Spleen (tissue), 11 donors: ENCODE measurements around the gene TLK2. TPM values are rescaled to one million over a fixed set of nuclear protein-coding genes. Genes with fewer than 3 reads are reported as not detected.
A peak's percentile ranks its signal among the peaks of the same experiment; 100 is the strongest.
"Not testable (repeated sequence)": the region's sequence is repeated elsewhere in the genome, so short reads cannot be mapped to it uniquely, and the experiment has no call there.

Experiments
- DNase-seq: peaks from one replicate; pipeline ENCODE4 v3.0.0-alpha.2; 2020
- H3K27ac ChIP-seq, 8 donors: fragments of 200-600 bp; sonication (generic) in 7 of 8; 1 replicate in 4 of 8; 2 replicates in 4 of 8; pipeline versions ENCODE4 v1.5.0 to v1.8.0; 2016 to 2021; ENCODE audit warnings: inconsistent platforms in 4 of 8, mild to moderate bottlenecking in 4 of 8, moderate library complexity in 1 of 8
- H3K27me3 ChIP-seq, 7 donors: fragments of 200-600 bp; sonication (generic) in 6 of 7; replicated peaks in 1 of 7; 1 replicate in 4 of 7; 2 replicates in 3 of 7; pipeline versions ENCODE4 v1.5.0 to v1.8.0; 2016 to 2021; ENCODE audit warnings: inconsistent platforms in 3 of 7, mild to moderate bottlenecking in 1 of 7
- H3K36me3 ChIP-seq, 6 donors: fragments of 200-600 bp; sonication (generic) in 5 of 6; 1 replicate in 4 of 6; 2 replicates in 2 of 6; pipeline versions ENCODE4 v1.5.0 to v1.8.0; 2016 to 2021; ENCODE audit warnings: inconsistent platforms in 2 of 6
- H3K4me1 ChIP-seq, 6 donors: fragments of 200-600 bp; sonication (generic) in 5 of 6; 1 replicate in 3 of 6; 2 replicates in 3 of 6; pipeline versions ENCODE4 v1.5.0 to v1.8.0; 2016 to 2021; ENCODE audit warnings: inconsistent platforms in 3 of 6
- H3K4me3 ChIP-seq, 8 donors: fragments of 200-600 bp; sonication (generic) in 7 of 8; 1 replicate in 4 of 8; 2 replicates in 4 of 8; pipeline versions ENCODE4 v1.5.0 to v1.8.0; 2016 to 2021; ENCODE audit warnings: inconsistent platforms in 4 of 8, mild to moderate bottlenecking in 4 of 8, moderate library complexity in 2 of 8
- H3K9me3 ChIP-seq, 8 donors: fragments of 200-600 bp; sonication (generic) in 7 of 8; 1 replicate in 4 of 8; 2 replicates in 4 of 8; pipeline versions ENCODE4 v1.5.0 to v1.8.0; 2016 to 2021; ENCODE audit warnings: inconsistent platforms in 4 of 8
- POLR2A ChIP-seq, 3 donors: fragments of 450-650 bp; IDR thresholded peaks; one replicate each; pipeline ENCODE4 v1.5.1; 2017; ENCODE audit warnings: antibody characterized with exemption in 3 of 3, mild to moderate bottlenecking in 1 of 3
- POLR2AphosphoS5 ChIP-seq, 3 donors: sonication (generic); formaldehyde crosslinking; IDR thresholded peaks; one replicate each; pipeline ENCODE4 v1.5.1; 2017; ENCODE audit warnings: antibody characterized with exemption in 3 of 3
- WGBS, 5 donors: extraction: QIAGEN DNeasy Blood & Tissue Kit in 3 of 5; methylation state at CpG; one replicate each; pipeline versions ENCODE4 v1.1.5 to v1.1.7; 2013 to 2018; 5-methylcytosine and 5-hydroxymethylcytosine counted together
- intact Hi-C: fragments of 100-400 bp; cut with DNase I; formaldehyde crosslinking; loops from one replicate; pipeline ENCODE4 v1.15.0; 2023; ENCODE audit warnings: low total_unique reads
- polyA plus RNA-seq, 3 donors: library from polyadenylated mRNA; stranded (reverse); fragments of 200-250 nt; gene quantifications; one replicate each; pipeline ENCODE4 v1.2.1, GENCODE V29; 2013
- total RNA-seq, 7 donors: library from RNA; depleted of rRNA in 3 of 7; stranded (reverse); fragments of >200 nt in 3 of 7; fragmentation: NEBNext Ultra II Directional in 4 of 7; extraction: Animal tissue kit (Norgen Biotek cat#: 25700) in 4 of 7; gene quantifications; one replicate each; pipeline versions ENCODE4 v1.1.0 to v1.2.1, GENCODE V29; 2016 to 2021
- TF ChIP-seq, protein P1 (sequence below), 11 experiments: fragments of 200-600 bp in 7 of 11; fragments of 450-650 bp in 4 of 11; sonication (generic) in 4 of 11; IDR thresholded peaks in 8 of 11; conservative IDR thresholded peaks in 3 of 11; 1 replicate in 7 of 11; 2 replicates in 4 of 11; pipeline versions ENCODE4 v1.4.0 to v1.8.0; 2016 to 2021; ENCODE audit warnings: antibody characterized with exemption in 11 of 11, inconsistent platforms in 4 of 11, mild to moderate bottlenecking in 1 of 11
- donor health status: healthy with polysubstance abuse.
- donor health status: DM: no; HTN: no; CAD: no; lungs with moderate emphysema.
- donor health status: DM: no; HTN: no; CAD: no.
- donor health status: Bipolar disorder and iron deficiency.
- donor health status: healthy.
- donor health status: DM: no; HTN: no; CAD: no.
- donor health status: DM: yes; HTN: yes; CAD: no.

The TLK2 gene
- total and polyA plus RNA-seq, 10 donors, result 11.3 to 76.3 (median 48.3) TPM

DNA sequence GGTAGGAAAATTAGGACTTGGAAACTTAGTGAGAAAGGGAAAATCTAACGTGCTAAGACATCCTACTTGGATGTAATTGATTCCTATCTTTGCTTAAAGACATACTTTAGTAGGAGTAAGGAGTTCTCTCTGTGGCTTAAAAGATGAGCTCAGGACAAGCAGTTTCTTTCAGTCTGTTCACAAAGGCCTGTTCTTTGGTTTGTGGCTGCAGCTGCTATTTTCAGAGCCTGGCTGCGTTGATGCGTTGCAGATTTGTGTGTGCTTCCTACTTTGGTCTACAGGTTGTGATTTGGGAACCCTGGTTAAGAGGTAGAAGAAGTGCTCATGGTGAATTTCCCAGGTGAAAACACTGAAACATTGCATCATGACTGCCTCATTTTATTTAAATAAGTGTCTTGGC, 24.5 kb upstream of the TLK2 start:
- 50 to 70% (median 67%) methylated on average over 3 of the region's 3 CpGs for WGBS, 5 donors
- not testable (repeated sequence) for DNase-seq, H3K27me3 ChIP-seq

DNA sequence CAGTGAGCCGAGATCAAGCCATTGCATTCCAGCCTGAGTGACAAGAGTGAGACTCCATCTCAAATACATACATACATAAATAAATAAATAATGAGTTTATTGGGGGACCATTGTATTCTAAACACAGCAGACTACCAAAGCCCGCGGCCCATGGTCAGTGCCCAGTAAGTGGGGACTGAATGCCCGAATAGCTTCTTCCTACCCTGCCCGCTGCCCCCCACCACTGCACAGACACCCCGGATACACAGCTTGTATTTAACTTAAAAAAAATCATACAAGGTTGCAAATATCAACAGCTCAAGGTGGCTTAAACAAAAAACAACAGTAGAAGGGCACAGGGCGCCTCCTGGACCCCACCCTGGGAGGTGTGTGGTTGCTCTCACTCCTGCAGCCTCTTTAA, 22.6 kb upstream of the TLK2 start:
- TF ChIP-seq, protein P1, sequence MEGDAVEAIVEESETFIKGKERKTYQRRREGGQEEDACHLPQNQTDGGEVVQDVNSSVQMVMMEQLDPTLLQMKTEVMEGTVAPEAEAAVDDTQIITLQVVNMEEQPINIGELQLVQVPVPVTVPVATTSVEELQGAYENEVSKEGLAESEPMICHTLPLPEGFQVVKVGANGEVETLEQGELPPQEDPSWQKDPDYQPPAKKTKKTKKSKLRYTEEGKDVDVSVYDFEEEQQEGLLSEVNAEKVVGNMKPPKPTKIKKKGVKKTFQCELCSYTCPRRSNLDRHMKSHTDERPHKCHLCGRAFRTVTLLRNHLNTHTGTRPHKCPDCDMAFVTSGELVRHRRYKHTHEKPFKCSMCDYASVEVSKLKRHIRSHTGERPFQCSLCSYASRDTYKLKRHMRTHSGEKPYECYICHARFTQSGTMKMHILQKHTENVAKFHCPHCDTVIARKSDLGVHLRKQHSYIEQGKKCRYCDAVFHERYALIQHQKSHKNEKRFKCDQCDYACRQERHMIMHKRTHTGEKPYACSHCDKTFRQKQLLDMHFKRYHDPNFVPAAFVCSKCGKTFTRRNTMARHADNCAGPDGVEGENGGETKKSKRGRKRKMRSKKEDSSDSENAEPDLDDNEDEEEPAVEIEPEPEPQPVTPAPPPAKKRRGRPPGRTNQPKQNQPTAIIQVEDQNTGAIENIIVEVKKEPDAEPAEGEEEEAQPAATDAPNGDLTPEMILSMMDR (IDR thresholded peaks at IDR 0.05 in 8 of 11, conservative IDR thresholded peaks at IDR 0.05 in 3 of 11), result no peak
- TF ChIP-seq POLR2AphosphoS5 (IDR thresholded peaks at IDR 0.05) (no peak), POLR2A (IDR thresholded peaks at IDR 0.05) (no peak)
- Histone ChIP-seq H3K4me1 (peaks cover 0 to 31% (median 12%) of the 10 kb centered on the region in 6 donors), H3K27me3 (no peaks in the 10 kb centered on the region), H3K36me3 (no peaks in the 10 kb centered on the region), H3K9me3 (no peaks in the 10 kb centered on the region), H3K4me3 (no peak overlapping the region), H3K27ac (no peak overlapping the region)
- WGBS, 5 donors, result 89 to 97% (median 91%) methylated on average over 7 of the region's 7 CpGs
- intact Hi-C loops, result no loop called here
- DNase-seq, result no peak

More for the DNA sequence above, 24.5 kb upstream of the TLK2 start:
- H3K4me3 ChIP-seq, result peak overlapping the region in 1 of 8 donors; percentile 17
- TF ChIP-seq POLR2AphosphoS5 (IDR thresholded peaks at IDR 0.05), result peak in 1 of 3 donors; percentile 17
- H3K9me3 ChIP-seq, H3K36me3 ChIP-seq, intact Hi-C loops: not testable (repeated sequence)
- H3K4me1 ChIP-seq, result peaks cover 0 to 31% (median 12%) of the 10 kb centered on the region in 6 donors
- peak overlapping the region in 5 of 8 donors; percentile 56 to 75 (median 61) for H3K27ac ChIP-seq

DNA sequence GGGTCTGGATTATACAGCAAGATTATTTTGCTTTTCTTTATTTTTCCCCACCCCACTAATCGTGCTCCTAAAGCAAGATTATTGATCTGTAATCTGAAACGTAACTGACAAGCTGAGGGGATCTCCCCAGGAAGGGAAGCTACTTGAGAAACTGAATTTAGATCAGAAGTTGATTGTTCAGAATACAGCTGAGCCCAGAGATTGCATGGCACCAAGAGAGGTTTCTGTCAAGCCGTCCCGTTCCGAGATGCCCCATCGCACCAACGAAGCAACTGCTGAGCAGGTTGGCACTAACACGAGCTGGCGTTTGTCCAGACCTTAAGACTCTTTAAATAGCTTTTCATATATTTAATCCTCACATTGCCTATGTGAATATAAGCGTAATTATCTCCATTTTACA, 20.1 kb upstream of the TLK2 start:
- H3K9me3 ChIP-seq, intact Hi-C loops, H3K27me3 ChIP-seq, H3K36me3 ChIP-seq: not testable (repeated sequence)
- peak overlapping the region in 5 of 8 donors; percentile 25 to 62 (median 43) for H3K27ac ChIP-seq
- peak; percentile 11 for DNase-seq
- WGBS, 5 donors, result 58 to 71% (median 62%) methylated on average over 10 of the region's 10 CpGs
- peaks cover 0 to 12% (median 3%) of the 10 kb centered on the region in 6 donors for H3K4me1 ChIP-seq
- H3K4me3 ChIP-seq, result peak overlapping the region in 2 of 8 donors; percentile 7 to 40

DNA sequence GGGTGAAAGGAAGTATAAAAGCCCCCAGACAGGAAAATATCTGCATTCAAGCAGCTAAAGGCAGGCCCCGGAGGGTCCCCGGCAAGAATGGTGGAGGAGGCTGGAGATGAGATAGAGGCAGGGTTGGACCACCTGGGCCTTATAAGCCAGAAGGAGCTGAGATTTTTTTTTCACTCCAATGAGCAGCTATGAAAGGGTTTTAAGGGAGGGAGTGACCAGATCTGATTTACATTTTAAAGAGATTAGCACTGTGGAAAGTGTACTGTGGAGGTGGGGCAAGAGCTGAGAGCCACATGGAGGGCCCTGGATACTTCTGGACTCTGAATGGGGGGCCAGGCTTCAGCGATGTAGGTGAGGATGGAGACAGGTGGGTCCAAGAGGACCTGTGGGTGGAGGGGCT, 14.2 kb upstream of the TLK2 start:
- H3K9me3 ChIP-seq, H3K36me3 ChIP-seq, H3K27ac ChIP-seq, H3K4me3 ChIP-seq, H3K27me3 ChIP-seq, H3K4me1 ChIP-seq, intact Hi-C loops: not testable (repeated sequence)
- peak; percentile 0 for DNase-seq
- WGBS, 5 donors, result 77 to 92% (median 81%) methylated on average over 3 of the region's 3 CpGs

DNA sequence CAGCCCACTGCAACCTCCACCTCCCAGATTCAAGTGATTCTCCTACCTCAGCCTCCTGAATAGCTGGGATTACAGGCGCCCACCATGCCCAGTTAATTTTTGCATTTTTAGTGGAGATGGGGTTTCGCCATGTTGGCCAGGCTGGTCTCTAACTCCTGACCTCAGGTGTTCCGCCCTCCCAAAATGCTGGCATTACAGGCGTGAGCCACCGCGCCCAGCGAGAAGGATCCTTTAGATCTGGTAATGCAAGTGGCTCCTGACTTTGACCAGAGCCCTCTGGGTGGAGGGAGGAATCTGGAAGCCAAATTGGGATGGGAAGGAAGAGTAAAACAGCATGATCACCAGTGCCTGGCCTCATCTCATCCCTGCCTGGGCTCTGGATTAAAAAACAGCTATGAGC, 13.4 kb upstream of the TLK2 start:
- H3K27me3 ChIP-seq, H3K9me3 ChIP-seq, intact Hi-C loops, H3K36me3 ChIP-seq, H3K27ac ChIP-seq, H3K4me1 ChIP-seq, H3K4me3 ChIP-seq: not testable (repeated sequence)
- DNase-seq, result peak; percentile 39
- 95 to 98% (median 97%) methylated on average over 7 of the region's 7 CpGs for WGBS, 5 donors

DNA sequence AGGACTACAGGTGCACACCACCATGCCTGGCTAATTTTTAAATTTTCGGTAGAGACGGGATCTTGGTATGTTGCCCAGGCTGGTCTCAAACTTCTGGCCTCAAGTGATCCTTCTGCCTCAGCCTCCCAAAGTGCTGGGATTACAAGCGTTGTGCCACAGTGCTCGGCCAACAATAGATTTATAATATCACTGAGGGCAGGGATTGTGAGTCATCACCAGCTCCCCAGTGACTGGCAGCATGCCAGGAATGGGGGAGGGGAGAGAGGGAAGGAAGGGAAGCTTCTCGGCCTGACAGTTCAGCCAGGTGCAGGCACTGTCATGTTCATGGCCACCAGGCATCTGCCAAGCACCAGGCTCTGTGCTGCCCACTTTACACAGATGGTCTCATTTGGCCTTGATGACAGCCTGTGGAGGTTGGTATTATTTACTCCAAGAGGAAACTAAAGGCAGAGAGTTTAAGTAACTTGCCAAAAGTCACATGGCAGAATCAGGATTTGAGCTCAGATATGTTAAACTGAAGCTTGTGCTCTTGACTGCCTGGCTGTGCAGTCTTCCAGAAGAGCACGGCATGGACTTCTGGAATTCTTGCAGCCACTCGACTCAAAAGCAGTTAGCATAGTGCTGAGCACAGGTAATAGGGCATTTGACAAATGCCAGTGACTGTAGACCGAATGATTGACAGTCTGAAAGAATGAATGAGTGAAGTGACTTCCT, 7.8 kb upstream of the TLK2 start:
- H3K4me3 ChIP-seq, H3K27me3 ChIP-seq, H3K36me3 ChIP-seq, intact Hi-C loops, H3K9me3 ChIP-seq: not testable (repeated sequence)
- Histone ChIP-seq H3K4me1 (peaks cover 5 to 15% (median 10%) of the 10 kb centered on the region in 6 donors), H3K27ac (peak overlapping the region in 6 of 8 donors; percentile 39 to 74 (median 48))
- TF ChIP-seq POLR2AphosphoS5 (IDR thresholded peaks at IDR 0.05), result peak; percentile 24 to 87 (median 76)
- DNase-seq, result peak; percentile 85
- WGBS, 5 donors, result 37 to 46% (median 44%) methylated on average over 6 of the region's 8 CpGs

DNA sequence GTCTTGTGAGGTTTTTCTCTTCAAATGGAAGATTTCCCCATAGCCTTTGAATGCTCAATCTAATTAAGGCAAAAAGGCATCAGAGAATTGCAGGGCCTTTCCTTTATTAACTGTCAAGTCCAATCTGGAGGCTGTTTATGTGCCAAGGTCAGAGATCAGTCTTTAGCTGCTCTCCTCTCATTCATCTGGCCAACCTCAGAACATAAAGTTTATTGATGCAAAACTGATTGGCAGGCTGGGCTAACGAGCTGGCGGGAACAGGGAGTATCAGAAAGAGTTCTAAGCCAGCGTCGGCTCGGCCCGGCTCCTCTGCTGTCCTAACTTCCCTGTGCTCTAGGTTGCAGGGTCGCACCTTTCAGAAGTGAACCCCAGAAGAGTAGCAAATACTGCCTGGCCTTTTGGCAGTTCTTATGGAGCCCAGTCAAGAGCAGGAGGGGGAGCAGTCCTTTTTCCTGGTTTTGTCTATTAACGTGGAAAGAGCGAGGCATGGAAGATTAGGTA, 7.2 kb upstream of the TLK2 start:
- H3K27me3 ChIP-seq, H3K9me3 ChIP-seq, intact Hi-C loops, H3K4me3 ChIP-seq, H3K36me3 ChIP-seq: not testable (repeated sequence)
- H3K4me1 ChIP-seq, result peaks cover 5 to 18% (median 10%) of the 10 kb centered on the region in 6 donors
- 75 to 87% (median 80%) methylated on average over 9 of the region's 9 CpGs for WGBS, 5 donors
- DNase-seq, result peak; percentile 24
- peak overlapping the region in 5 of 8 donors; percentile 39 to 74 (median 53) for H3K27ac ChIP-seq

DNA sequence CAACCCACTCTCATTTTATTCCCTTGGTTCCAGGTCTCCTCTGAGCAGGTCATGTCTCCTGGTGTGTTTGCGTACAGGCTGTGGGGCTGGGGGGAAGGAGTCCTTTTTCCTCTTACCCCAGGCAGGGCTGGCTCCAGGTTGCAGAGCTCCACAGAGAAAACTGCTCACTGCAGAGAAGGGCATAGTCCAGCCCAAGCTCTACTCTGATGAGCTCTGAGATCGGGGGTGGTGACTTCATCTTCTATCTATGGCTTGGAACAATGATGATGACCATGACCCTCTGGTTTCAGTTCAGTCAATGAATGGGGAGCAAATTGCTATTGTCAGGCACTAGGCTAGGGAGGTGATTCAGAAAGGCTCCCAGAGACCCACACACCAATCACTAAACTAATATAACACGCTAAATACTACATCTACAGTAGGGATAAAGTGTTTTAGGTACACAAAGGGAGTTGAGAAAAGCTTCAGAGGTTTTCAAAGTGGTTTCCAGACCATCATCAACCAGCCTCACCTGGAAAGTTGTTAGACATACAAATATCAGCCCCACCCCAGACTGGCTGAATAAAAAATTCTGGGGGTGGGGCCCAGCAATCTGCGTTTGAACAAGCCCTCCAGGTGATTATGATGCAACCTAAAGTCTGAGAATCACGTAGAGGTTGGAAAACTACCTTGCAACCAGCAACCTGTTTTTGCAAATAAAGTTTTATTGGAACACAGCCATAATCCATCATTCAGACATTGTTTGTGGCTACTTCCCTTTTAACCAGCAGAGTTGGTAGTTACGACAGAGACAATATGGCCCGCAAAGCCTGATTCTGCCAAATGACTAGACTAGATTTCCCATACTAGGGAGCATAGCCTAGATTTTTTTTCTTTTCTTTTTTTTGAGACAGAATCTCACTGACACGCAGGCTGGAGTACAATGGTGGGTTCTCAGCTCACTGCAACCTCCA, 5.3 kb upstream of the TLK2 start:
- H3K4me3 ChIP-seq, H3K9me3 ChIP-seq, H3K27ac ChIP-seq, H3K36me3 ChIP-seq, H3K27me3 ChIP-seq, intact Hi-C loops: not testable (repeated sequence)
- 80 to 93% (median 87%) methylated on average over 7 to 8 of the region's 8 CpGs for WGBS, 5 donors
- peak; percentile 24 for DNase-seq
- H3K4me1 ChIP-seq, result peaks cover 6 to 31% (median 19%) of the 10 kb centered on the region in 6 donors

DNA sequence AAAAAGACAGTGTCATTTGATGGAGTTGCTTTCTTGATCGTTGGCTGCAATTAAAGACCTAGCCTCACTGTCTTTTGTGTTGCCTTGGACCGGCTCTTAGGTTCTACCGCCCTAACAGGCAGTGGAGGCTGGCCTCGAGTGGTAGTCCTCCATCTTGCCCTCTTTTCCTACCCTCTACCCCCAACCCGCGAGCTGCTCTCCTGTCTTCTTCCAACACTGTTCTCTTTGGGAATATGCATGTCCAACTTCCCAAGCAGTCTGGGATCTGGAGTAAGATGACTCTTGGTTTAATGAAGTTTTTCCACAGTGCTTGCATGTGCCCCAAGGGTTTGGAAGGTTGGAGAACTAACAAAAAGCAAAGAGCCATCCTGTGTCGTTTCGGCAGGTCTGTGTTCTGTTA, 1.5 kb upstream of the TLK2 start:
- Histone ChIP-seq H3K4me1 (peaks cover 10 to 47% (median 28%) of the 10 kb centered on the region in 6 donors), H3K27ac (peak overlapping the region in 5 of 8 donors; percentile 91 to 96 (median 95)), H3K4me3 (peak overlapping the region in 5 of 8 donors; percentile 48 to 82 (median 74)), H3K36me3 (peaks cover 0 to 12% (median 3%) of the 10 kb centered on the region in 6 donors)
- H3K27me3 ChIP-seq, intact Hi-C loops, H3K9me3 ChIP-seq: not testable (repeated sequence)
- peak; percentile 72 for DNase-seq
- 89 to 94% (median 92%) methylated on average over 8 of the region's 8 CpGs for WGBS, 5 donors
